ENCODE results near the gene PKP4. TPM values are rescaled to one million over a fixed set of nuclear protein-coding genes. Genes with fewer than 3 reads are reported as not detected.
"Not testable (repeated sequence)": the region's sequence is repeated elsewhere in the genome, so short reads cannot be mapped to it uniquely, and the experiment has no call there.

PKP4 gene
- total RNA-seq, 1 donor from 2014 or later, result 41.6 TPM

DNA sequence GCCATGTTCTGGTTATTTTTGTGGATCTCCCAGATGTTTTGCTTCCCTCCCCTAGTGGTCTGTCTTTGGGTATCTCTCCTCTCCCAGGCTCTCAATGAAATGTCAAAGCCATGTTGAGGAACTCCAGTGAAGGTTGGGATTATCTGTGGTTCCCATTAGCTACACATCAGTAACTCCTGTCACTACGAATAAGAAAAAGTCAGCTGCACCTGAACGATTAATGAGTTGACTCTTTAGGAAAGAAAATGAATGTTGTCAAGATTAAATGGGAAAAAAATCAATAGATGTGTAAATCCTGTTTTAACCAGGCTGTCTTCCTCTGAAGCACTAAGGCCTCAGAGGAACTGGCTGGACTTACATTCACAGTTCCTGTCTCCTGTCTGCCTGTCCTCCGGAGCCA, 244.3 kb downstream of the PKP4 start:
- TF ChIP-seq, protein P1, sequence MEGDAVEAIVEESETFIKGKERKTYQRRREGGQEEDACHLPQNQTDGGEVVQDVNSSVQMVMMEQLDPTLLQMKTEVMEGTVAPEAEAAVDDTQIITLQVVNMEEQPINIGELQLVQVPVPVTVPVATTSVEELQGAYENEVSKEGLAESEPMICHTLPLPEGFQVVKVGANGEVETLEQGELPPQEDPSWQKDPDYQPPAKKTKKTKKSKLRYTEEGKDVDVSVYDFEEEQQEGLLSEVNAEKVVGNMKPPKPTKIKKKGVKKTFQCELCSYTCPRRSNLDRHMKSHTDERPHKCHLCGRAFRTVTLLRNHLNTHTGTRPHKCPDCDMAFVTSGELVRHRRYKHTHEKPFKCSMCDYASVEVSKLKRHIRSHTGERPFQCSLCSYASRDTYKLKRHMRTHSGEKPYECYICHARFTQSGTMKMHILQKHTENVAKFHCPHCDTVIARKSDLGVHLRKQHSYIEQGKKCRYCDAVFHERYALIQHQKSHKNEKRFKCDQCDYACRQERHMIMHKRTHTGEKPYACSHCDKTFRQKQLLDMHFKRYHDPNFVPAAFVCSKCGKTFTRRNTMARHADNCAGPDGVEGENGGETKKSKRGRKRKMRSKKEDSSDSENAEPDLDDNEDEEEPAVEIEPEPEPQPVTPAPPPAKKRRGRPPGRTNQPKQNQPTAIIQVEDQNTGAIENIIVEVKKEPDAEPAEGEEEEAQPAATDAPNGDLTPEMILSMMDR (IDR thresholded peaks at IDR 0.05; ENCODE audit: insufficient read depth, low read length, severe bottlenecking), result no peak
- FAIRE-seq, result no peak

DNA sequence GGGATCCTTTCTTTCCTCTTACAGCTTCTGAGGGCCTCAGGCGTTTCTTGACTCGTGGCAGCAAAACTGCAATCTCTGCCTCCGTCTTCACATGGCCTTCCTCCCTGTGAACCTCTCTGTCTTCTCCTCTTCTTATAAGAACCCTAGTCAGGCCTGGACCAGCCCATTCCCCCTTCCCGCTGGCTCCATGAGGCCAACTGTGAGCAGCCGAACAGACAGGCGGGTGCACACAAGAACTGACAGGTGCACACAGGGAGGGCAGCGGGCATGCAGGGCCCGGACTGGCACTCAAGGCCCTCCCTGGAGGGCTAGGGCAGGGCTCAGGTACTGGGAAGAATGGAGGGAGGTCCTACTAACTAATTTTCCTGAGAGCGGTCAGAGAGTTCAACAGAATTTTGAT, 246.0 kb downstream of the PKP4 start:
- no peaks in the 10 kb centered on the region for H3K27me3 ChIP-seq (ENCODE audit: control insufficient read depth, insufficient read depth, low read length)
- no peak for FAIRE-seq
- H3K36me3 ChIP-seq (ENCODE audit: control insufficient read depth, insufficient read depth, low read length), result no peaks in the 10 kb centered on the region
- H3K4me3 ChIP-seq (ENCODE audit: low read depth, low read length), result no peak overlapping the region
- TF ChIP-seq, protein P1 (IDR thresholded peaks at IDR 0.05; ENCODE audit: insufficient read depth, low read length, severe bottlenecking), result no peak
- no peak for DNase-seq (ENCODE audit: low read depth)

More for the DNA sequence above, 244.3 kb downstream of the PKP4 start:
- Histone ChIP-seq H3K36me3 (ENCODE audit: control insufficient read depth, insufficient read depth, low read length) (no peaks in the 10 kb centered on the region), H3K4me3 (ENCODE audit: low read depth, low read length) (no peak overlapping the region), H3K27me3 (ENCODE audit: control insufficient read depth, insufficient read depth, low read length) (no peaks in the 10 kb centered on the region)
- no peak for DNase-seq (ENCODE audit: low read depth)

DNA sequence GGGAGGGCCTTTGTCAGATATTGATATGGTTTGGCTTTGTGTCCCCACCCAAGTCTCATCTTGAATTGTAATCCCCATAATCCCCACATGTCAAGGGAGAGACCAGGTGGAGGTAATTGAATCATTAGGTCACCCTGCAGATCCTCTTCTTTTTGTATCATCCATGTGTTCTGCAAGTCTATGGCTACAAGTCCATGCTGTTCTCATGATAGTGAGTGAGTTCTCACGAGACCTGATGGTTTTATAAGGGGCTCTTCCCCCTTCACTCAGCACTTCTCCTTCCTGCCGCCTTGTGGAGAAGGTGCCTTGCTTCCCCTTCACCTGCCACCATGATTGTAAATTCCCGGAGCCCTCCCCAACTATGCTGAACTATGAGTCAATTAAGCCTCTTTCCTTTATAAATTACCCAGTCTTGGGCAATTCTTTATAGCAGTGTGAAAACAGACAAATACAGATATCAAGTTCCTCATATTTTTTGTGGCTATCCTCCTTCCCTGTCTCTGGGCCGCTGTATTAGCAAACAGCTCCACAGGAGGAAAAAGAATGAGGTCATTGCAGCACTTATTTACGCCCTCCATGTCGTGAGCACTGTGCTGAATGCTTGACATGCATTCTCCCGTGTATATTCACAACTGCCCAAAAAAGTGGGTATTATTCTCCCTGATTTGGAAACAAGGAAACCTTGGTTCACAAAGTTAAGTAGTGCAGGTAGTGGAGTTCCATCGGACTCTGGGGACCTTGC, 248.1 kb downstream of the PKP4 start:
- FAIRE-seq; H3K36me3 ChIP-seq (ENCODE audit: control insufficient read depth, insufficient read depth, low read length); H3K27me3 ChIP-seq (ENCODE audit: control insufficient read depth, insufficient read depth, low read length); H3K4me3 ChIP-seq (ENCODE audit: low read depth, low read length); DNase-seq (ENCODE audit: low read depth): not testable (repeated sequence)

DNA sequence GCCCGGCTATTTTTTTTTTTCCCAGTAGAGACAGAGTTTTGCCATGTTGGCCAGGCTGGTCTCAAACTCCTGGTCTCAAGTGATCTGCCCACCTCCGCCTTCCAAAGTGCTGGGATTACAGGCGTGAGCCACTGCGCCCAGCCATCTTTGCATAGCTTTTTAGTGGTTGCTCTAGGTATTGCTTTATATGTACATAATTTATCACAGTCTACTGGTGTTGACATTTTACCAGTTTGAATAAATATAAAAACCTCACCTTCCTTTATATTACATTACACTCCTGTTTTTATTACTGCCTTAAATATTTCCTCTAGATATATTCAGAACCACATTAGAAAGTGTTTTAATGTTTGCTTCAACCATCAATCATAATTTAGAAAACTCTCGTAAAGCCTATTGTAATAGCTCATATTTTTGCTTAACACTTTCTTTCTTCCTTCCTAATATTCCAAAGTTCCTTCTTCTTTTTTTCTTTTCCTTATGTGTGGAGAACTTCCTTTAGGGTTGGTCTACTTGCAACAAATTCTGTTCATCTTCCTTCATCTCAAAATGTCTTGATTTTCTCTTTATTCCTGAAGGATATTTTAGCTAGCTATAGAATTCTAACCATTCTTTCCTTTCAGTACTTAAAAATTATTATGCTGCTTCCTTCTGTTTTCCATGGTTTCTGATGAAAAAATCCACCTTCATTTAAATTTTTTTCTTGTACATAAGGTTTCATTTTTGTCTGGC, 256.2 kb downstream of the PKP4 start:
- TF ChIP-seq, protein P1 (IDR thresholded peaks at IDR 0.05; ENCODE audit: insufficient read depth, low read length, severe bottlenecking), result no peak
- FAIRE-seq (no peak), DNase-seq (ENCODE audit: low read depth) (no peak)
- Histone ChIP-seq H3K36me3 (ENCODE audit: control insufficient read depth, insufficient read depth, low read length) (no peaks in the 10 kb centered on the region), H3K27me3 (ENCODE audit: control insufficient read depth, insufficient read depth, low read length) (no peaks in the 10 kb centered on the region), H3K4me3 (ENCODE audit: low read depth, low read length) (no peak overlapping the region)

DNA sequence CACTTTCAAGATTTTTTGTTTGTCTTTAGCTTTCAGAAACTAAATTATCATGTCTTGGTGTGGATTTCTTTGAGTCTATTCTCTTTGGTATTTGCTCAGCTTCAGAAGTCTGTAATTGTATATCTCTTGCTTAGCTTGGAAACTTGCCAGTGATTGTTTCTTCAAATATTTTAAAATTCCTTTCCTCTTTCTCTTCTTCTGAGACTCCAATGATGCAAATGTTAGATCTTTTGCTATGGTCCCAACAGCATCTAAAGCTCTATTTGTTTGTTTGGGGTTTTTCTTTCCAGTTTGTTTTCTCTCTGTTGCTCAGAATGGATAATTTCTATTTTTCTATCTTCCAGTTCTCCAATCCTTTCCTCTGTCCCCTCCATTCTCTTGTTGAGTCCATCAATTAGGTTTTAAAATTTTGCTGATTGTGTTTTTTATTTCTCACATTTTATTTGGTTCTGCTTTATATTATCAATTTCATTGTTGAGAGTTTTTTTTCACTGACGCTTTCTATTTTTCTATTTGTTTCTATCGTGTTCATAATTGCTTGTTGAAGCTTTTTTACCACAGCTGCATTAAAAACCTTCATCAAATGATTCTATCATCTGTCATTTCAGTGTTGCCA, 256.9 kb downstream of the PKP4 start:
- Histone ChIP-seq H3K4me3 (ENCODE audit: low read depth, low read length) (no peak overlapping the region), H3K27me3 (ENCODE audit: control insufficient read depth, insufficient read depth, low read length) (no peaks in the 10 kb centered on the region), H3K36me3 (ENCODE audit: control insufficient read depth, insufficient read depth, low read length) (no peaks in the 10 kb centered on the region)
- TF ChIP-seq, protein P1 (IDR thresholded peaks at IDR 0.05; ENCODE audit: insufficient read depth, low read length, severe bottlenecking), result no peak
- DNase-seq (ENCODE audit: low read depth), result no peak
- no peak for FAIRE-seq

DNA sequence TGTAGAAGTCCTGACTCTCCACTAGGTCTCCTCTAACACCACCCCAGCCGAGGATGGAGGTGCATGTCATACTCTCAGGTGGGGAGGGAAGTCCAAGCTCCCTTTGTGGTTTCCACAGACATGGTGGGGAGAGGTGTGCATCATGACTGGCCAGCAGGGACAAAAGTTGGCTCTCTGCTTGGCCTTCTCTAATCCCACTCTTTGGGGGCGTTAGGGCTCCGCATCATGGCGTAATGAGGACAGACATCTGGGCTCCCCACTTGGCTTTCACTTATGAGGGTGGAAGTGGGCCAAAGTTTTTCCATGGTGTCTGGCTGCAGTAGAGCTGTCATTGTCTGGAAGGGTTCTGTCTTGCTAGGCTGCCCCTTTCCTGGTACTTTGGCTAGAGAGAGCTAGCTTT, 257.7 kb downstream of the PKP4 start:
- Histone ChIP-seq H3K4me3 (ENCODE audit: low read depth, low read length) (no peak overlapping the region), H3K36me3 (ENCODE audit: control insufficient read depth, insufficient read depth, low read length) (no peaks in the 10 kb centered on the region), H3K27me3 (ENCODE audit: control insufficient read depth, insufficient read depth, low read length) (no peaks in the 10 kb centered on the region)
- DNase-seq (ENCODE audit: low read depth) (no peak), FAIRE-seq (no peak)
- TF ChIP-seq, protein P1 (IDR thresholded peaks at IDR 0.05; ENCODE audit: insufficient read depth, low read length, severe bottlenecking), result no peak

Measured in bronchial epithelial cell (primary cell).